Putamen (tissue), 1 donor: ENCODE measurements around the gene ADGRG6.
"Not testable (repeated sequence)": the region's sequence is repeated elsewhere in the genome, so short reads cannot be mapped to it uniquely, and the experiment has no call there.

Source experiments
- DNase-seq: peaks from one replicate; pipeline ENCODE4 v3.0.0-alpha.2; 2016; ENCODE audit warnings: low spot score

Gene ADGRG6

GRCh38 chr6:142346166-142346565 lies 44.4 kb downstream of the ADGRG6 start:
- not testable (repeated sequence) for DNase-seq

- no peak for DNase-seq
Observed at GRCh38 chr6:142349215-142349823, 47.5 kb downstream of the ADGRG6 start.

GRCh38 chr6:142350309-142350708 lies 48.5 kb downstream of the ADGRG6 start:
- no peak for DNase-seq

GRCh38 chr6:142353690-142354089 lies 51.9 kb downstream of the ADGRG6 start:
- DNase-seq = peak; percentile 39

- DNase-seq = no peak
Observed at GRCh38 chr6:142354650-142355049, 52.8 kb downstream of the ADGRG6 start.

GRCh38 chr6:142355520-142356174 lies 53.8 kb downstream of the ADGRG6 start:
- no peak for DNase-seq

GRCh38 chr6:142356201-142356883 lies 54.5 kb downstream of the ADGRG6 start:
- DNase-seq = no peak

- DNase-seq = no peak
Observed at GRCh38 chr6:142356884-142357225, 55.0 kb downstream of the ADGRG6 start.

GRCh38 chr6:142357879-142358278 lies 56.1 kb downstream of the ADGRG6 start:
- no peak for DNase-seq

- no peak for DNase-seq
Observed at GRCh38 chr6:142359271-142359960, 57.6 kb downstream of the ADGRG6 start.

- no peak for DNase-seq
Observed at GRCh38 chr6:142361345-142361744, 59.5 kb downstream of the ADGRG6 start.

GRCh38 chr6:142361779-142362750 lies 60.3 kb downstream of the ADGRG6 start:
- DNase-seq = no peak

GRCh38 chr6:142367061-142367460 lies 65.3 kb downstream of the ADGRG6 start:
- DNase-seq = no peak

- DNase-seq = no peak
Observed at GRCh38 chr6:142367501-142368018, 65.8 kb downstream of the ADGRG6 start.

- no peak for DNase-seq
Observed at GRCh38 chr6:142369266-142369665, 67.5 kb downstream of the ADGRG6 start.

GRCh38 chr6:142372348-142372747 lies 70.5 kb downstream of the ADGRG6 start:
- DNase-seq = no peak

GRCh38 chr6:142373268-142374090 lies 71.7 kb downstream of the ADGRG6 start:
- DNase-seq = no peak

GRCh38 chr6:142374091-142374770 lies 72.4 kb downstream of the ADGRG6 start:
- no peak for DNase-seq

- no peak for DNase-seq
Observed at GRCh38 chr6:142374965-142375733, 73.3 kb downstream of the ADGRG6 start.
